OCI-LY1 (cell line): Measurements from ENCODE around the gene CYTH2.

Source experiments
- CTCF ChIP-seq: fragments of 200-600 bp; sonication (generic), shearing (Covaris generic); IDR thresholded peaks from 2 replicates; pipeline ENCODE4 v1.5.1; 2017; ENCODE audit warnings: mild to moderate bottlenecking, antibody characterized with exemption, low read length, moderate library complexity, mixed read lengths
- EZH2 ChIP-seq: fragments of 200-600 bp; sonication (generic), shearing (Covaris generic); IDR thresholded peaks from 2 replicates; pipeline ENCODE4 v1.8.0; 2017; ENCODE audit warnings: borderline replicate concordance, mixed run types, mild to moderate bottlenecking, antibody characterized with exemption, low read length, moderate library complexity, mixed read lengths

DNA sequence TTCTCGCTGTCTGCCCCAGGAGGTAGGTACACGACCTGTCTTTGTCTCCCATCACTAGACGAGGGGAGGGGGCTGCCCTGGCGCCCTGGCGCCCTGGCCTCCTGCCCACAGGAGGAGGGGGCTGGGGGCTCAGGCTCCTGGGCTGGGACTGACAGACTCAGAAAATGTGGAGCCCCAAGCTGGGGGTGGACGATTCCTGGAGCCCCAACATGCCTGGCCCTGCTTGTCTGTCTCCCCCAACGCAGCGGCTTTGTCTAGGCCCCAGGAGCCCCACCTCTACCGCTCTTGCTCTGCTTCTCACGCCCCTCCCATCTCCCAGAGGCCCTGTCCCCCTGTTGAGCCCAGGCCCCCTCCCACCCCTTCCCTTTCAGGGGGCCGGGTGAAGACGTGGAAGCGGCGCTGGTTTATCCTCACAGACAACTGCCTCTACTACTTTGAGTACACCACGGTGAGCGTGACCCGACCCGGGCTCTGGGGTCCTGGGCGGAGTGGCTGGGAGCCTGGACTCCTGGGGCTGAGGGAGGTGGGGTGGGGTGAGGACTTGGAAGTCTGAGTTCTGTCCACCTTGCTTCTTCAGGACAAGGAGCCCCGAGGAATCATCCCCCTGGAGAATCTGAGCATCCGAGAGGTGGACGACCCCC lies 8.6 kb downstream of the CYTH2 start:
- TF ChIP-seq CTCF (no peak), EZH2 (no peak)
